ENCODE measurements around the gene GARIN5B.

- TF ChIP-seq POLR2A (IDR thresholded peaks at IDR 0.05) (no peak), CTCF (IDR thresholded peaks at IDR 0.05) (no peak)
Measured at GRCh38 chr19:55344444-55344843, 18.6 kb downstream of the GARIN5B start.

All from esophagus squamous epithelium (tissue), 4 donors.